ENCODE measurements around the gene LRRK1.

- TF ChIP-seq SIN3A (IDR thresholded peaks at IDR 0.05; ENCODE audit: borderline replicate concordance, insufficient read depth, low read length) (no peak), POLR2AphosphoS5 (IDR thresholded peaks at IDR 0.05; ENCODE audit: low read depth, low read length) (no peak), FOXP2 (optimal IDR thresholded peaks at IDR 0.05; ENCODE audit: borderline replicate concordance, extremely low read depth, extremely low read length, insufficient read depth) (no peak), TAF1 (IDR thresholded peaks at IDR 0.05; ENCODE audit: borderline replicate concordance, insufficient read depth, low read length) (no peak), REST (IDR thresholded peaks at IDR 0.05; ENCODE audit: insufficient read depth in 1 of 2, low read depth in 2 of 2, low read length in 2 of 2) (no peak)
Measured at GRCh38 chr15:101016581-101016980, 97.4 kb downstream of the LRRK1 start.
